Small intestine (tissue), 7 donors: ENCODE data around the gene USH2A. TPM values are rescaled to one million over a fixed set of nuclear protein-coding genes. Genes with fewer than 3 reads are reported as not detected.

Source experiments
- DNase-seq, 2 donors: peaks; one replicate each; pipeline versions ENCODE4 v3.0.0 to v3.0.0-alpha.2; 2013
- FAIRE-seq: peaks from 2 replicates; lab custom pipeline; 2012; peaks lifted over from hg19 to GRCh38; lab: Jason Lieb, UNC
- H3K27ac ChIP-seq, 3 donors: one replicate each; pipeline ENCODE4 v1.5.1; 2013; ENCODE audit warnings: low read length in 2 of 3, mild to moderate bottlenecking in 2 of 3, control low read depth in 1 of 3, inconsistent platforms in 1 of 3, low read depth in 1 of 3, moderate library complexity in 1 of 3
- H3K27me3 ChIP-seq, 3 donors: one replicate each; pipeline ENCODE4 v1.6.1; 2013; ENCODE audit warnings: low read length in 3 of 3, inconsistent platforms in 1 of 3; ENCODE audit not compliant: control insufficient read depth in 3 of 3, insufficient read depth in 3 of 3
- H3K36me3 ChIP-seq, 3 donors: one replicate each; pipeline ENCODE4 v1.6.1; 2013; ENCODE audit warnings: low read length in 3 of 3, inconsistent platforms in 1 of 3, low read depth in 1 of 3, mild to moderate bottlenecking in 1 of 3, moderate library complexity in 1 of 3; ENCODE audit not compliant: control insufficient read depth in 3 of 3, insufficient read depth in 2 of 3
- H3K4me1 ChIP-seq, 3 donors: one replicate each; pipeline ENCODE4 v1.6.1; 2013; ENCODE audit warnings: low read length in 2 of 3, inconsistent platforms in 1 of 3, low read depth in 1 of 3, mild to moderate bottlenecking in 1 of 3, moderate library complexity in 1 of 3; ENCODE audit not compliant: control insufficient read depth in 3 of 3, insufficient read depth in 2 of 3
- H3K4me3 ChIP-seq, 3 donors: one replicate each; pipeline ENCODE4 v1.5.1; 2013; ENCODE audit warnings: low read length in 3 of 3, control low read depth in 1 of 3, inconsistent platforms in 1 of 3, low read depth in 1 of 3, mild to moderate bottlenecking in 1 of 3, moderate library complexity in 1 of 3
- H3K9me3 ChIP-seq, 2 donors: one replicate each; pipeline ENCODE4 v1.6.1; 2013; ENCODE audit warnings: low read depth in 1 of 2, low read length in 1 of 2; ENCODE audit not compliant: control insufficient read depth in 2 of 2, insufficient read depth in 1 of 2
- WGBS, 3 donors: extraction: QIAGEN DNeasy Blood & Tissue Kit; methylation state at CpG; one replicate each; pipeline ENCODE4 v1.1.7; 2013; 5-methylcytosine and 5-hydroxymethylcytosine counted together
- polyA plus RNA-seq, 4 donors: library from polyadenylated mRNA; stranded (reverse) in 3 of 4; unstranded in 1 of 4; fragments of 200-250 nt in 3 of 4; fragments of 120-200 nt in 1 of 4; gene quantifications; one replicate each; pipeline versions ENCODE4 v1.2.1 to v1.2.3, GENCODE V29; 2013
- donor health status: healthy with polysubstance abuse.
- donor health status: control.
- donor health status: control.
- donor health status: Bipolar disorder and iron deficiency.
- donor health status: healthy.

Gene USH2A
- polyA plus RNA-seq, 4 donors = under 0.01 to 0.07 TPM; not detected in 2

GRCh38 chr1:215672482-215672881 is 750.8 kb downstream of the USH2A start:
- WGBS, 3 donors = 69 to 82% (median 70%) methylated on average over 2 of the region's 2 CpGs
- no peaks in the 10 kb centered on the region for H3K36me3 ChIP-seq
- no peak overlapping the region for H3K27ac ChIP-seq
- no peak overlapping the region for H3K4me3 ChIP-seq
- no peaks in the 10 kb centered on the region for H3K9me3 ChIP-seq
- DNase-seq = no peak
- no peaks in the 10 kb centered on the region for H3K4me1 ChIP-seq
- no peaks in the 10 kb centered on the region for H3K27me3 ChIP-seq
- FAIRE-seq = no peak

GRCh38 chr1:215669806-215670491 is 753.3 kb downstream of the USH2A start:
- Histone ChIP-seq H3K4me1 (no peaks in the 10 kb centered on the region), H3K36me3 (no peaks in the 10 kb centered on the region), H3K27me3 (no peaks in the 10 kb centered on the region), H3K9me3 (no peaks in the 10 kb centered on the region), H3K4me3 (no peak overlapping the region), H3K27ac (no peak overlapping the region)
- DNase-seq (no peak), FAIRE-seq (no peak)
- 38 to 55% (median 51%) methylated on average over 4 of the region's 4 CpGs for WGBS, 3 donors

GRCh38 chr1:215667761-215668160 is 755.5 kb downstream of the USH2A start:
- FAIRE-seq = no peak

GRCh38 chr1:215665215-215665614 is 758.0 kb downstream of the USH2A start:
- no peaks in the 10 kb centered on the region for H3K9me3 ChIP-seq
- no peaks in the 10 kb centered on the region for H3K27me3 ChIP-seq
- H3K4me1 ChIP-seq = no peaks in the 10 kb centered on the region
- H3K36me3 ChIP-seq = no peaks in the 10 kb centered on the region
- H3K4me3 ChIP-seq = no peak overlapping the region
- DNase-seq (no peak), FAIRE-seq (no peak)
- no peak overlapping the region for H3K27ac ChIP-seq
- 72 to 88% (median 73%) methylated on average over 4 of the region's 4 CpGs for WGBS, 3 donors

More at GRCh38 chr1:215667761-215668160, 755.5 kb downstream of the USH2A start:
- 83 to 88% (median 86%) methylated on average over 2 of the region's 2 CpGs for WGBS, 3 donors
- no peaks in the 10 kb centered on the region for H3K36me3 ChIP-seq
- no peaks in the 10 kb centered on the region for H3K4me1 ChIP-seq
- no peak overlapping the region for H3K4me3 ChIP-seq
- no peak for DNase-seq
- H3K27me3 ChIP-seq = no peaks in the 10 kb centered on the region
- no peak overlapping the region for H3K27ac ChIP-seq
- H3K9me3 ChIP-seq = no peaks in the 10 kb centered on the region

GRCh38 chr1:215661033-215661432 is 762.2 kb downstream of the USH2A start:
- Histone ChIP-seq H3K36me3 (no peaks in the 10 kb centered on the region), H3K27ac (no peak overlapping the region), H3K4me1 (no peaks in the 10 kb centered on the region), H3K9me3 (no peaks in the 10 kb centered on the region), H3K4me3 (no peak overlapping the region), H3K27me3 (no peaks in the 10 kb centered on the region)
- 76 to 91% (median 77%) methylated on average over 1 of the region's 1 CpG for WGBS, 3 donors
- DNase-seq = no peak
- no peak for FAIRE-seq

- H3K9me3 ChIP-seq = no peaks in the 10 kb centered on the region
- no peaks in the 10 kb centered on the region for H3K36me3 ChIP-seq
- no peaks in the 10 kb centered on the region for H3K4me1 ChIP-seq
- no peak overlapping the region for H3K4me3 ChIP-seq
- no peak for DNase-seq
- no peak for FAIRE-seq
- H3K27me3 ChIP-seq = no peaks in the 10 kb centered on the region
- no peak overlapping the region for H3K27ac ChIP-seq
These were observed 763.0 kb downstream of the USH2A start for GRCh38 chr1:215660259-215660658.

- H3K27ac ChIP-seq = no peak overlapping the region
- WGBS, 3 donors = 69 to 87% (median 73%) methylated on average over 4 of the region's 4 CpGs
- FAIRE-seq = no peak
These were observed 766.2 kb downstream of the USH2A start for GRCh38 chr1:215657047-215657446.

GRCh38 chr1:215652371-215652770 is 770.9 kb downstream of the USH2A start:
- Histone ChIP-seq H3K36me3 (no peaks in the 10 kb centered on the region), H3K9me3 (no peaks in the 10 kb centered on the region), H3K27me3 (peaks cover 0 to 5% (median 0%) of the 10 kb centered on the region in 3 donors), H3K27ac (no peak overlapping the region), H3K4me1 (no peaks in the 10 kb centered on the region), H3K4me3 (no peak overlapping the region)
- DNase-seq (no peak), FAIRE-seq (no peak)
- 75 to 88% (median 80%) methylated on average over 1 of the region's 1 CpG for WGBS, 3 donors

More at GRCh38 chr1:215657047-215657446, 766.2 kb downstream of the USH2A start:
- H3K4me1 ChIP-seq = no peaks in the 10 kb centered on the region
- no peaks in the 10 kb centered on the region for H3K36me3 ChIP-seq
- DNase-seq = no peak
- no peak overlapping the region for H3K4me3 ChIP-seq
- H3K9me3 ChIP-seq = no peaks in the 10 kb centered on the region
- H3K27me3 ChIP-seq = no peaks in the 10 kb centered on the region

- DNase-seq (no peak), FAIRE-seq (no peak)
- Histone ChIP-seq H3K27ac (no peak overlapping the region), H3K4me1 (no peaks in the 10 kb centered on the region), H3K9me3 (no peaks in the 10 kb centered on the region), H3K27me3 (peaks cover 0 to 5% (median 0%) of the 10 kb centered on the region in 3 donors), H3K4me3 (no peak overlapping the region), H3K36me3 (no peaks in the 10 kb centered on the region)
- WGBS, 3 donors = 59 to 80% (median 72%) methylated on average over 3 of the region's 3 CpGs
These were observed 771.4 kb downstream of the USH2A start for GRCh38 chr1:215651867-215652266.
